Activated naive CD4-positive, alpha-beta T cell treated with anti-CD3 and anti-CD28 coated beads, Interleukin-2, amount 10 ng/mL, durations not matched to agents 7 days and 5 days (primary cell): ENCODE results near the gene UNC5B.

Experiments
- CTCF ChIA-PET: fragments of 350-600 bp; sonication (Branson Sonifier 250); formaldehyde crosslinking; loops from one replicate; lab custom pipeline; 2021; ENCODE audit warnings: antibody characterized with exemption; lab: Charles Lee
- DNase-seq: peaks from one replicate; pipeline ENCODE4 v3.0.0-alpha.2; 2020
- H3K27ac Mint-ChIP-seq: one replicate; pipeline ENCODE4 v1.8.0; 2021; ENCODE audit warnings: mild to moderate bottlenecking, moderate library complexity, mixed read lengths
- H3K27me3 Mint-ChIP-seq: one replicate; pipeline ENCODE4 v1.8.0; 2021; ENCODE audit warnings: mild to moderate bottlenecking, mixed read lengths
- H3K36me3 Mint-ChIP-seq: one replicate; pipeline ENCODE4 v1.8.0; 2021; ENCODE audit warnings: mixed read lengths
- H3K4me1 Mint-ChIP-seq: one replicate; pipeline ENCODE4 v1.8.0; 2021; ENCODE audit warnings: mixed read lengths
- H3K4me3 Mint-ChIP-seq: one replicate; pipeline ENCODE4 v1.8.0; 2021; ENCODE audit warnings: mild to moderate bottlenecking, moderate library complexity, mixed read lengths
- H3K9me3 Mint-ChIP-seq: one replicate; pipeline ENCODE4 v1.8.0; 2021; ENCODE audit warnings: mixed read lengths

The UNC5B gene

GRCh38 chr10:71222601-71223346 lies 10.4 kb downstream of the UNC5B start:
- no peak overlapping the region for H3K27ac Mint-ChIP-seq
- H3K9me3 Mint-ChIP-seq: no peaks in the 10 kb centered on the region
- no peak overlapping the region for H3K4me3 Mint-ChIP-seq
- peaks cover 51% of the 10 kb centered on the region for H3K27me3 Mint-ChIP-seq
- DNase-seq: no peak
- peaks cover 5% of the 10 kb centered on the region for H3K4me1 Mint-ChIP-seq
- CTCF ChIA-PET: no interaction called here
- no peaks in the 10 kb centered on the region for H3K36me3 Mint-ChIP-seq

- no peak for DNase-seq
- CTCF ChIA-PET: no interaction called here
- H3K4me1 Mint-ChIP-seq: no peaks in the 10 kb centered on the region
- H3K27ac Mint-ChIP-seq: no peak overlapping the region
- peaks cover 43% of the 10 kb centered on the region for H3K27me3 Mint-ChIP-seq
- no peaks in the 10 kb centered on the region for H3K36me3 Mint-ChIP-seq
- H3K4me3 Mint-ChIP-seq: no peak overlapping the region
- no peaks in the 10 kb centered on the region for H3K9me3 Mint-ChIP-seq
These were observed 11.1 kb downstream of the UNC5B start for GRCh38 chr10:71223347-71224058.

- Mint-ChIP-seq H3K27ac (no peak overlapping the region), H3K27me3 (peaks cover 27% of the 10 kb centered on the region), H3K9me3 (no peaks in the 10 kb centered on the region), H3K36me3 (no peaks in the 10 kb centered on the region), H3K4me1 (no peaks in the 10 kb centered on the region), H3K4me3 (no peak overlapping the region)
- CTCF ChIA-PET: no interaction called here
- DNase-seq: no peak
These were observed 13.1 kb downstream of the UNC5B start for GRCh38 chr10:71225291-71226058.

- H3K4me1 Mint-ChIP-seq: no peaks in the 10 kb centered on the region
- CTCF ChIA-PET: no interaction called here
These were observed 16.7 kb downstream of the UNC5B start for GRCh38 chr10:71228875-71229675.

GRCh38 chr10:71229726-71230655 lies 17.6 kb downstream of the UNC5B start:
- DNase-seq: no peak
- CTCF ChIA-PET: no interaction called here
- H3K27me3 Mint-ChIP-seq: peaks cover 13% of the 10 kb centered on the region

More at GRCh38 chr10:71228875-71229675, 16.7 kb downstream of the UNC5B start:
- Mint-ChIP-seq H3K4me3 (no peak overlapping the region), H3K27ac (no peak overlapping the region), H3K36me3 (no peaks in the 10 kb centered on the region), H3K9me3 (no peaks in the 10 kb centered on the region), H3K27me3 (peaks cover 8% of the 10 kb centered on the region)
- no peak for DNase-seq

GRCh38 chr10:71230656-71231025 lies 18.3 kb downstream of the UNC5B start:
- Mint-ChIP-seq H3K36me3 (no peaks in the 10 kb centered on the region), H3K27ac (no peak overlapping the region), H3K4me1 (no peaks in the 10 kb centered on the region), H3K9me3 (no peaks in the 10 kb centered on the region), H3K4me3 (no peak overlapping the region), H3K27me3 (peaks cover 17% of the 10 kb centered on the region)
- CTCF ChIA-PET: no interaction called here
- DNase-seq: no peak

More at GRCh38 chr10:71229726-71230655, 17.6 kb downstream of the UNC5B start:
- Mint-ChIP-seq H3K4me1 (no peaks in the 10 kb centered on the region), H3K9me3 (no peaks in the 10 kb centered on the region), H3K4me3 (no peak overlapping the region), H3K36me3 (no peaks in the 10 kb centered on the region), H3K27ac (no peak overlapping the region)

GRCh38 chr10:71231206-71231605 lies 18.8 kb downstream of the UNC5B start:
- H3K9me3 Mint-ChIP-seq: no peaks in the 10 kb centered on the region
- peaks cover 17% of the 10 kb centered on the region for H3K27me3 Mint-ChIP-seq
- no peak overlapping the region for H3K4me3 Mint-ChIP-seq
- CTCF ChIA-PET: no interaction called here
- H3K36me3 Mint-ChIP-seq: no peaks in the 10 kb centered on the region
- H3K27ac Mint-ChIP-seq: no peak overlapping the region
- no peak for DNase-seq
- no peaks in the 10 kb centered on the region for H3K4me1 Mint-ChIP-seq

- Mint-ChIP-seq H3K9me3 (no peaks in the 10 kb centered on the region), H3K36me3 (no peaks in the 10 kb centered on the region), H3K27me3 (peaks cover 17% of the 10 kb centered on the region), H3K4me3 (no peak overlapping the region), H3K4me1 (no peaks in the 10 kb centered on the region), H3K27ac (no peak overlapping the region)
- CTCF ChIA-PET: no interaction called here
- no peak for DNase-seq
These were observed 20.0 kb downstream of the UNC5B start for GRCh38 chr10:71232089-71232998.

GRCh38 chr10:71233482-71233892 lies 21.1 kb downstream of the UNC5B start:
- H3K27me3 Mint-ChIP-seq: peaks cover 17% of the 10 kb centered on the region
- H3K36me3 Mint-ChIP-seq: no peaks in the 10 kb centered on the region
- H3K9me3 Mint-ChIP-seq: no peaks in the 10 kb centered on the region
- H3K27ac Mint-ChIP-seq: no peak overlapping the region
- no peak for DNase-seq
- CTCF ChIA-PET: no interaction called here
- H3K4me3 Mint-ChIP-seq: no peak overlapping the region
- H3K4me1 Mint-ChIP-seq: no peaks in the 10 kb centered on the region

- H3K36me3 Mint-ChIP-seq: no peaks in the 10 kb centered on the region
- no peaks in the 10 kb centered on the region for H3K9me3 Mint-ChIP-seq
- H3K4me1 Mint-ChIP-seq: no peaks in the 10 kb centered on the region
- CTCF ChIA-PET: no interaction called here
- DNase-seq: no peak
- H3K27me3 Mint-ChIP-seq: peaks cover 17% of the 10 kb centered on the region
- no peak overlapping the region for H3K4me3 Mint-ChIP-seq
- no peak overlapping the region for H3K27ac Mint-ChIP-seq
These were observed 21.9 kb downstream of the UNC5B start for GRCh38 chr10:71234004-71234894.

- H3K27ac Mint-ChIP-seq: no peak overlapping the region
- no peaks in the 10 kb centered on the region for H3K36me3 Mint-ChIP-seq
- peaks cover 15% of the 10 kb centered on the region for H3K27me3 Mint-ChIP-seq
- H3K4me3 Mint-ChIP-seq: no peak overlapping the region
- no peak for DNase-seq
- no peaks in the 10 kb centered on the region for H3K4me1 Mint-ChIP-seq
- CTCF ChIA-PET: no interaction called here
- H3K9me3 Mint-ChIP-seq: no peaks in the 10 kb centered on the region
These were observed 22.8 kb downstream of the UNC5B start for GRCh38 chr10:71234970-71235685.
